ENCODE data around the gene RALGAPA2. TPM values are rescaled to one million over a fixed set of nuclear protein-coding genes. Genes with fewer than 3 reads are reported as not detected.

RALGAPA2 gene
- total RNA-seq, 1 donor from 2014 or later, result 15.2 TPM

- Mint-ChIP-seq H3K4me3 (ENCODE audit: unreplicated experiment) (no peak overlapping the region), H3K27me3 (ENCODE audit: unreplicated experiment) (no peaks in the 10 kb centered on the region), H3K4me1 (ENCODE audit: unreplicated experiment) (peaks cover 9% of the 10 kb centered on the region), H3K9me3 (ENCODE audit: unreplicated experiment) (no peaks in the 10 kb centered on the region), H3K27ac (ENCODE audit: unreplicated experiment) (no peak overlapping the region), H3K36me3 (ENCODE audit: unreplicated experiment) (peaks cover 10% of the 10 kb centered on the region)
- TF ChIP-seq CTCF (IDR thresholded peaks at IDR 0.05), result no peak
- no peak for DNase-seq (ENCODE audit: extremely low spot score, unreplicated experiment)
These were observed 101.3 kb downstream of the RALGAPA2 start for GRCh38 chr20:20611167-20611566.

GRCh38 chr20:20609522-20609921, 102.9 kb downstream of the RALGAPA2 start:
- H3K4me1 Mint-ChIP-seq (ENCODE audit: unreplicated experiment), result peaks cover 5% of the 10 kb centered on the region
- TF ChIP-seq CTCF (IDR thresholded peaks at IDR 0.05), result no peak
- DNase-seq (ENCODE audit: extremely low spot score, unreplicated experiment), result no peak
- H3K27me3 Mint-ChIP-seq (ENCODE audit: unreplicated experiment), result no peaks in the 10 kb centered on the region
- no peak overlapping the region for H3K27ac Mint-ChIP-seq (ENCODE audit: unreplicated experiment)
- no peak overlapping the region for H3K4me3 Mint-ChIP-seq (ENCODE audit: unreplicated experiment)
- H3K36me3 Mint-ChIP-seq (ENCODE audit: unreplicated experiment), result peaks cover 14% of the 10 kb centered on the region
- no peaks in the 10 kb centered on the region for H3K9me3 Mint-ChIP-seq (ENCODE audit: unreplicated experiment)

- TF ChIP-seq CTCF (IDR thresholded peaks at IDR 0.05), result no peak
- no peak overlapping the region for H3K4me3 Mint-ChIP-seq (ENCODE audit: unreplicated experiment)
- H3K4me1 Mint-ChIP-seq (ENCODE audit: unreplicated experiment), result no peaks in the 10 kb centered on the region
- no peaks in the 10 kb centered on the region for H3K9me3 Mint-ChIP-seq (ENCODE audit: unreplicated experiment)
- no peak for DNase-seq (ENCODE audit: extremely low spot score, unreplicated experiment)
- peaks cover 11% of the 10 kb centered on the region for H3K36me3 Mint-ChIP-seq (ENCODE audit: unreplicated experiment)
- H3K27ac Mint-ChIP-seq (ENCODE audit: unreplicated experiment), result no peak overlapping the region
- H3K27me3 Mint-ChIP-seq (ENCODE audit: unreplicated experiment), result no peaks in the 10 kb centered on the region
These were observed 103.8 kb downstream of the RALGAPA2 start for GRCh38 chr20:20608641-20609040.

GRCh38 chr20:20608041-20608440, 104.4 kb downstream of the RALGAPA2 start:
- H3K4me1 Mint-ChIP-seq (ENCODE audit: unreplicated experiment), result no peaks in the 10 kb centered on the region
- DNase-seq (ENCODE audit: extremely low spot score, unreplicated experiment), result no peak
- H3K9me3 Mint-ChIP-seq (ENCODE audit: unreplicated experiment), result no peaks in the 10 kb centered on the region
- H3K27me3 Mint-ChIP-seq (ENCODE audit: unreplicated experiment), result no peaks in the 10 kb centered on the region
- no peak overlapping the region for H3K4me3 Mint-ChIP-seq (ENCODE audit: unreplicated experiment)
- H3K27ac Mint-ChIP-seq (ENCODE audit: unreplicated experiment), result no peak overlapping the region
- no peak for TF ChIP-seq CTCF (IDR thresholded peaks at IDR 0.05)
- H3K36me3 Mint-ChIP-seq (ENCODE audit: unreplicated experiment), result peaks cover 11% of the 10 kb centered on the region

GRCh38 chr20:20606881-20607280, 105.6 kb downstream of the RALGAPA2 start:
- TF ChIP-seq CTCF (IDR thresholded peaks at IDR 0.05), result no peak
- Mint-ChIP-seq H3K27ac (ENCODE audit: unreplicated experiment) (no peak overlapping the region), H3K4me1 (ENCODE audit: unreplicated experiment) (no peaks in the 10 kb centered on the region), H3K36me3 (ENCODE audit: unreplicated experiment) (peaks cover 11% of the 10 kb centered on the region), H3K4me3 (ENCODE audit: unreplicated experiment) (no peak overlapping the region), H3K9me3 (ENCODE audit: unreplicated experiment) (no peaks in the 10 kb centered on the region), H3K27me3 (ENCODE audit: unreplicated experiment) (no peaks in the 10 kb centered on the region)
- no peak for DNase-seq (ENCODE audit: extremely low spot score, unreplicated experiment)

Data from osteocyte (in vitro differentiated cells).